SU-DHL-6 (cell line): ENCODE measurements around the gene CADM1.

Experiments used
- EZH2phosphoT487 ChIP-seq: fragments of 200-600 bp; sonication (generic), shearing (Covaris generic); conservative IDR thresholded peaks from 2 replicates; pipeline ENCODE4 v1.6.1; 2018; ENCODE audit warnings: mild to moderate bottlenecking, antibody characterized with exemption, low read length, moderate library complexity, mixed read lengths
- TF ChIP-seq, protein P1 (sequence below): fragments of 200-600 bp; sonication (generic); IDR thresholded peaks from one replicate; pipeline ENCODE4 v1.5.1; 2017; ENCODE audit warnings: antibody characterized with exemption, mild to moderate bottlenecking, low read length, moderate library complexity; ENCODE audit not compliant: insufficient read depth, poor library complexity, severe bottlenecking

GRCh38 chr11:115300660-115301428, 203.4 kb downstream of the CADM1 start:
- TF ChIP-seq, protein P1, sequence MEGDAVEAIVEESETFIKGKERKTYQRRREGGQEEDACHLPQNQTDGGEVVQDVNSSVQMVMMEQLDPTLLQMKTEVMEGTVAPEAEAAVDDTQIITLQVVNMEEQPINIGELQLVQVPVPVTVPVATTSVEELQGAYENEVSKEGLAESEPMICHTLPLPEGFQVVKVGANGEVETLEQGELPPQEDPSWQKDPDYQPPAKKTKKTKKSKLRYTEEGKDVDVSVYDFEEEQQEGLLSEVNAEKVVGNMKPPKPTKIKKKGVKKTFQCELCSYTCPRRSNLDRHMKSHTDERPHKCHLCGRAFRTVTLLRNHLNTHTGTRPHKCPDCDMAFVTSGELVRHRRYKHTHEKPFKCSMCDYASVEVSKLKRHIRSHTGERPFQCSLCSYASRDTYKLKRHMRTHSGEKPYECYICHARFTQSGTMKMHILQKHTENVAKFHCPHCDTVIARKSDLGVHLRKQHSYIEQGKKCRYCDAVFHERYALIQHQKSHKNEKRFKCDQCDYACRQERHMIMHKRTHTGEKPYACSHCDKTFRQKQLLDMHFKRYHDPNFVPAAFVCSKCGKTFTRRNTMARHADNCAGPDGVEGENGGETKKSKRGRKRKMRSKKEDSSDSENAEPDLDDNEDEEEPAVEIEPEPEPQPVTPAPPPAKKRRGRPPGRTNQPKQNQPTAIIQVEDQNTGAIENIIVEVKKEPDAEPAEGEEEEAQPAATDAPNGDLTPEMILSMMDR, result no peak
- no peak for TF ChIP-seq EZH2phosphoT487
